ACC112 (cell line): ENCODE measurements around the gene COLQ.

Experiments
- H2AFZ ChIP-seq: fragments of 200-600 bp; sonication (generic); one replicate; pipeline ENCODE4 v1.6.0; 2017; ENCODE audit warnings: antibody characterized with exemption, low read length; ENCODE audit not compliant: unreplicated experiment
- H3K27ac ChIP-seq: fragments of 200-600 bp; sonication (generic); 2 replicates; pipeline ENCODE4 v1.5.1; 2014; ENCODE audit warnings: low read depth, mild to moderate bottlenecking, antibody characterized with exemption, low read length, moderate library complexity
- H3K27me3 ChIP-seq: fragments of 200-600 bp; sonication (generic); 2 replicates; pipeline ENCODE4 v1.6.1; 2014; ENCODE audit warnings: mild to moderate bottlenecking, antibody characterized with exemption, low read length, moderate library complexity, mixed read lengths; ENCODE audit not compliant: insufficient read depth
- H3K36me3 ChIP-seq: fragments of 200-600 bp; sonication (generic); 2 replicates; pipeline ENCODE4 v1.6.1; 2016; ENCODE audit warnings: mild to moderate bottlenecking, antibody characterized with exemption, low read length, moderate library complexity, mixed read lengths; ENCODE audit not compliant: insufficient read depth
- H3K4me1 ChIP-seq: fragments of 200-600 bp; sonication (generic); one replicate; pipeline ENCODE4 v1.6.1; 2016; ENCODE audit warnings: low read length, mixed read lengths; ENCODE audit not compliant: insufficient read depth, unreplicated experiment, control insufficient read depth
- H3K4me3 ChIP-seq: fragments of 200-600 bp; sonication (generic); 2 replicates; pipeline ENCODE4 v1.5.1; 2014; ENCODE audit warnings: mild to moderate bottlenecking, low read depth, low read length
- H3K79me2 ChIP-seq: fragments of 200-600 bp; sonication (generic); one replicate; pipeline ENCODE4 v1.6.0; 2016; ENCODE audit warnings: low read length; ENCODE audit not compliant: control insufficient read depth, unreplicated experiment, insufficient read depth

The COLQ gene

GRCh38 chr3:15521573-15521965, at the start of gene COLQ:
Gene COLQ, minus strand, starts transcription at chr3:15521706. Its CDS starts 81 bp downstream, at chr3:15521625.
- H3K4me3 ChIP-seq = no peak within 1 kb of the TSS
- no peak within 1 kb of the TSS for H2AFZ ChIP-seq
- no peak within 1 kb of the TSS for H3K27ac ChIP-seq

GRCh38 chr3:15563190-15563589, 41.7 kb upstream of the COLQ start:
- Histone ChIP-seq H3K4me3 (no peak overlapping the region), H3K27me3 (no peaks in the 10 kb centered on the region), H2AFZ (no peak overlapping the region), H3K79me2 (no peaks in the 10 kb centered on the region), H3K4me1 (no peaks in the 10 kb centered on the region), H3K36me3 (peaks cover 16% of the 10 kb centered on the region), H3K27ac (no peak overlapping the region)

More at GRCh38 chr3:15521573-15521965, at the start of gene COLQ:
- Histone ChIP-seq H3K36me3 (no peaks in the 10 kb centered on the region), H3K4me1 (no peaks in the 10 kb centered on the region), H3K79me2 (no peaks in the 10 kb centered on the region), H3K27me3 (no peaks in the 10 kb centered on the region)

- Histone ChIP-seq H3K27ac (no peak overlapping the region), H3K4me1 (peaks cover 2% of the 10 kb centered on the region), H3K4me3 (no peak overlapping the region), H3K36me3 (peaks cover 10% of the 10 kb centered on the region), H3K27me3 (no peaks in the 10 kb centered on the region), H2AFZ (no peak overlapping the region), H3K79me2 (no peaks in the 10 kb centered on the region)
Observed at GRCh38 chr3:15562560-15562959, 41.1 kb upstream of the COLQ start.

- H2AFZ ChIP-seq = no peak overlapping the region
- no peaks in the 10 kb centered on the region for H3K79me2 ChIP-seq
- H3K27ac ChIP-seq = no peak overlapping the region
- H3K27me3 ChIP-seq = no peaks in the 10 kb centered on the region
- H3K4me1 ChIP-seq = peaks cover 2% of the 10 kb centered on the region
- peaks cover 6% of the 10 kb centered on the region; the same call in 1 of the 2 replicates for H3K36me3 ChIP-seq
- H3K4me3 ChIP-seq = no peak overlapping the region
Observed at GRCh38 chr3:15558581-15558980, 37.1 kb upstream of the COLQ start.

- 0 out of 2 replicates have a peak, but pooled peaks cover 2% of the 10 kb centered on the region for H3K36me3 ChIP-seq
- no peak overlapping the region for H3K27ac ChIP-seq
- H2AFZ ChIP-seq = no peak overlapping the region
- H3K4me3 ChIP-seq = no peak overlapping the region
- H3K79me2 ChIP-seq = no peaks in the 10 kb centered on the region
- H3K4me1 ChIP-seq = peaks cover 2% of the 10 kb centered on the region
- no peaks in the 10 kb centered on the region for H3K27me3 ChIP-seq
Observed at GRCh38 chr3:15557511-15557946, 36.0 kb upstream of the COLQ start.

GRCh38 chr3:15556512-15556911, 35.0 kb upstream of the COLQ start:
- no peak overlapping the region for H3K4me3 ChIP-seq
- H3K36me3 ChIP-seq = 0 out of 2 replicates have a peak, but pooled peaks cover 2% of the 10 kb centered on the region
- peaks cover 2% of the 10 kb centered on the region for H3K4me1 ChIP-seq
- H3K27ac ChIP-seq = no peak overlapping the region
- no peak overlapping the region for H2AFZ ChIP-seq
- no peaks in the 10 kb centered on the region for H3K27me3 ChIP-seq
- H3K79me2 ChIP-seq = no peaks in the 10 kb centered on the region

- Histone ChIP-seq H3K79me2 (no peaks in the 10 kb centered on the region), H3K27ac (no peak overlapping the region), H3K4me3 (no peak overlapping the region), H3K27me3 (no peaks in the 10 kb centered on the region), H2AFZ (no peak overlapping the region), H3K4me1 (peaks cover 2% of the 10 kb centered on the region), H3K36me3 (0 out of 2 replicates have a peak, but pooled peaks cover 2% of the 10 kb centered on the region)
Observed at GRCh38 chr3:15553749-15554148, 32.2 kb upstream of the COLQ start.

GRCh38 chr3:15551902-15552301, 30.4 kb upstream of the COLQ start:
- no peak overlapping the region for H2AFZ ChIP-seq
- no peaks in the 10 kb centered on the region for H3K4me1 ChIP-seq
- 0 out of 2 replicates have a peak, but pooled peaks cover 2% of the 10 kb centered on the region for H3K36me3 ChIP-seq
- no peaks in the 10 kb centered on the region for H3K79me2 ChIP-seq
- no peak overlapping the region for H3K4me3 ChIP-seq
- no peaks in the 10 kb centered on the region for H3K27me3 ChIP-seq
- H3K27ac ChIP-seq = no peak overlapping the region

GRCh38 chr3:15549846-15550245, 28.3 kb upstream of the COLQ start:
- H3K79me2 ChIP-seq = no peaks in the 10 kb centered on the region

GRCh38 chr3:15542614-15543013, 21.1 kb upstream of the COLQ start:
- Histone ChIP-seq H3K4me3 (no peak overlapping the region), H3K79me2 (no peaks in the 10 kb centered on the region), H3K27ac (no peak overlapping the region), H3K27me3 (no peaks in the 10 kb centered on the region), H2AFZ (no peak overlapping the region), H3K4me1 (no peaks in the 10 kb centered on the region), H3K36me3 (no peaks in the 10 kb centered on the region)

More at GRCh38 chr3:15549846-15550245, 28.3 kb upstream of the COLQ start:
- Histone ChIP-seq H3K27ac (no peak overlapping the region), H2AFZ (no peak overlapping the region), H3K27me3 (no peaks in the 10 kb centered on the region), H3K4me3 (no peak overlapping the region), H3K4me1 (no peaks in the 10 kb centered on the region), H3K36me3 (no peaks in the 10 kb centered on the region)

- no peak overlapping the region for H2AFZ ChIP-seq
- no peaks in the 10 kb centered on the region for H3K4me1 ChIP-seq
- H3K36me3 ChIP-seq = no peaks in the 10 kb centered on the region
- H3K4me3 ChIP-seq = no peak overlapping the region
- H3K79me2 ChIP-seq = no peaks in the 10 kb centered on the region
- no peak overlapping the region for H3K27ac ChIP-seq
- no peaks in the 10 kb centered on the region for H3K27me3 ChIP-seq
Observed at GRCh38 chr3:15541371-15541770, 19.9 kb upstream of the COLQ start.
